Activated naive CD4-positive, alpha-beta T cell treated with anti-CD3 and anti-CD28 coated beads for 36 hours (primary cell): ENCODE data around the gene C13orf46. TPM values are rescaled to one million over a fixed set of nuclear protein-coding genes. Genes with fewer than 3 reads are reported as not detected.

ENCODE experiments used
- CTCF ChIA-PET: fragments of 350-600 bp; sonication (Branson Sonifier 250); formaldehyde crosslinking; loops from one replicate; lab custom pipeline; 2021; ENCODE audit warnings: antibody characterized with exemption; lab: Charles Lee
- DNase-seq: peaks from one replicate; pipeline ENCODE4 v3.0.0-alpha.2; 2020
- H3K27ac Mint-ChIP-seq: one replicate; pipeline ENCODE4 v1.8.0; 2021; ENCODE audit warnings: mild to moderate bottlenecking, mixed read lengths
- H3K27me3 Mint-ChIP-seq: one replicate; pipeline ENCODE4 v1.8.0; 2021; ENCODE audit warnings: low read depth, mixed read lengths
- H3K36me3 Mint-ChIP-seq: one replicate; pipeline ENCODE4 v1.8.0; 2021; ENCODE audit warnings: low read depth, mixed read lengths
- H3K4me1 Mint-ChIP-seq: one replicate; pipeline ENCODE4 v1.8.0; 2021; ENCODE audit warnings: low read depth, mixed read lengths
- H3K4me3 Mint-ChIP-seq: one replicate; pipeline ENCODE4 v1.8.0; 2021; ENCODE audit warnings: mild to moderate bottlenecking, moderate library complexity, mixed read lengths
- H3K9me3 Mint-ChIP-seq: one replicate; pipeline ENCODE4 v1.8.0; 2021; ENCODE audit warnings: mixed read lengths
- intact Hi-C: fragments of 100-400 bp; cut with micrococcal nuclease; formaldehyde crosslinking; loops from one replicate; pipeline ENCODE4 v1.15.1; 2023
- total RNA-seq, 2 experiments: library from RNA; stranded (reverse); gene quantifications; one replicate each; pipeline ENCODE4 v1.2.3, GENCODE V29; 2021

C13orf46 gene
- total RNA-seq, 2 experiments from 2014 or later, result 1.7 to 1.8 TPM

DNA sequence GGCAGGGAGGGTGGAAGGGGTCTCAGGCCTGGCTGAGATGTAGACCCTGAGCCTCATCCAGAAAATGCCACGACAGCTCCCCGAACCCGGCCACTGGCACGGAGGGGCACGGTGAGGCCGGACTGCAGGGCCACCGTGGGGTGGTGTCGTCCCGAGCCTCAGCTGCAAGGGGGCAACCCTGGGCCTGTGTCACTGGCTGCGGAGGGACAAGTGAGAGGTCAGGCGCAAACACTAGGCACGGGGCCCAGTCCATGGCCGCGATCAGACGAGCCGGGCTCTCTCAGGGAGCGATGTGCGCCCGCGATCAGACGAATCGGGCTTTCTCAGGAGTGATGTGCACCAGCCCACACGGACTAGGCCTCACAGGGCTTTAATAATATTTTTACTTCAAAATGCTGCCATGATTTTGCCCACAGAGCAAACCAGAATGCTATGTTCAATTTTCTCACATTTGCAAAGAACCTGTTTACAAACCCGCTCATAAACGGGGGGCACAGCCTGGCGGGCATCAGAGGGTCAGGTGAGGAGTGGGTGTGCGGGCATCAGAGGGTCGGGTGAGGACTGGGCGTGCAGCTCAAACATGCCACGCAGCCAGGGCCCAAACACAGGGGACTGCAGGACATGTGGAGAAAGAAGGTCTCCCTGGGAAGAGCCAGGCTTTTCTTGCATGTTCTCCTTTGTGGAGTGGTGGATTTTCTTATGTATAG lies 42.6 kb upstream of the C13orf46 start:
- Mint-ChIP-seq H3K4me3 (no peak overlapping the region), H3K9me3 (no peaks in the 10 kb centered on the region), H3K4me1 (peaks cover 4% of the 10 kb centered on the region), H3K36me3 (peaks cover 19% of the 10 kb centered on the region), H3K27ac (peak overlapping the region; percentile 89), H3K27me3 (no peaks in the 10 kb centered on the region)
- DNase-seq, result no peak
- intact Hi-C loops, result loop anchor here (5.0 kb wide), 1 partner anchor 211 kb away; no protein-coding TSS in a partner anchor
- CTCF ChIA-PET, result no interaction called here

DNA sequence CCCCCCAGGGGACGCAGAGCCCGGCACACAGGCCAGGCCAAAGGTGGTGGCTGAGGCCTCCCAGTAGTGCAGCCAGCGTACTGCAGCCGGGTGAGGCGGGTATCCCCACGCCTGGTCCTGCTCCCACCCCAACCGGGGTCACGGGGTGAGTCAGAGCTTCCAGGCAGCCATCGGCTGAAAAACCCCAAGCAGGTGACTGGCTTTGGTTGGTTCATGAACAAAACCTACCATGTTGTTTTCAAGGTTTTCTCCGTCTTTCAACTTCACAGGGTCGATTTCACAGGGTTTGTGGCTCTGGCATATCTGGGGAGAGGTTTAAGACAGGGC lies 42.1 kb upstream of the C13orf46 start:
- Mint-ChIP-seq H3K9me3 (no peaks in the 10 kb centered on the region), H3K27me3 (no peaks in the 10 kb centered on the region), H3K27ac (peak overlapping the region; percentile 89), H3K4me3 (no peak overlapping the region), H3K4me1 (peaks cover 6% of the 10 kb centered on the region), H3K36me3 (peaks cover 19% of the 10 kb centered on the region)
- CTCF ChIA-PET, result no interaction called here
- intact Hi-C loops, result loop anchor here (5.0 kb wide), 1 partner anchor 211 kb away; no protein-coding TSS in a partner anchor
- DNase-seq, result peak; percentile 50

DNA sequence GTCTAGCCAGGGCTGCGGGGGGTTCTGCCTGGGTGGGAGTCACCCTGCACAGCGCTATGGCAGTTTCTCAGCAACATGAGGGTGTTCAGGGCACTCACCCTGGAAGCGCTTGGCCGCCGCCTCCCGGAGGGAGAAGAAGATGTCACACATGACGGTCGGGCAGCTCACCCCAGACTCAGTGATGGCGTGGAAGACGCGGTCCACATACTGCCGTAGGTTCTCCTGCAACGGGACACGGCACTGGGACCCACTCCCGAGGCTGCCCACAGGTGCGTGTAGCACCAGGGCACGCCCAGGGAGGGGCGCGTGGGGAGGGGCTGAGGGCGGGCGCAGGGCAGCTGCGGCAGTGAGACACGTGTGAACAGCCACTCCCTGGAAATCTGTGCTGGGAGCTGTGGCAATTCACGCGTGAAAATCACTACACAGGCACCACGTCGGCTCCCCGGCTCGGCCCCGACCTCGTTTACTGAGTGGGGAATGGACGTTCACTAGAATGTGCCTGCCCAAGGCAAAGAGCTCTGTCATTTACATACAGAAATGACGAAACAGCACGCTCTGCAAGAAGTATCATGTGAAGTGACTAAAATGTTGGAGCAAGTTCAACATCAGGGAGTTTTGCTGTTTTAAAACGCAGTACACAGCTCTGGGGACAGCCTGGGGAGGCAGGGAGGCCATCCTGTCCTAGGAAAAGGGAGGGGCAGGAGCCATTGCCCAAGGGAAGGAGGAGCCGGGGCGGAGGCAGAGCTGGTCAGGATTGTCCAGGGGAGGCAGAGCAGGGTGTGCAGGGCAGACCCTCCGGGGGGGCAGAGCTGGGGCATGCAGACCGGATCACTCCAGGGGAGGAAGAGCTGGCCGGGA lies 41.5 kb upstream of the C13orf46 start:
- Mint-ChIP-seq H3K4me3 (no peak overlapping the region), H3K4me1 (peaks cover 7% of the 10 kb centered on the region), H3K27ac (peak overlapping the region; percentile 81), H3K9me3 (no peaks in the 10 kb centered on the region), H3K27me3 (no peaks in the 10 kb centered on the region), H3K36me3 (peaks cover 19% of the 10 kb centered on the region)
- no peak for DNase-seq
- CTCF ChIA-PET, result no interaction called here
- intact Hi-C loops, result loop anchor here (5.0 kb wide), 1 partner anchor 212 kb away; no protein-coding TSS in a partner anchor

DNA sequence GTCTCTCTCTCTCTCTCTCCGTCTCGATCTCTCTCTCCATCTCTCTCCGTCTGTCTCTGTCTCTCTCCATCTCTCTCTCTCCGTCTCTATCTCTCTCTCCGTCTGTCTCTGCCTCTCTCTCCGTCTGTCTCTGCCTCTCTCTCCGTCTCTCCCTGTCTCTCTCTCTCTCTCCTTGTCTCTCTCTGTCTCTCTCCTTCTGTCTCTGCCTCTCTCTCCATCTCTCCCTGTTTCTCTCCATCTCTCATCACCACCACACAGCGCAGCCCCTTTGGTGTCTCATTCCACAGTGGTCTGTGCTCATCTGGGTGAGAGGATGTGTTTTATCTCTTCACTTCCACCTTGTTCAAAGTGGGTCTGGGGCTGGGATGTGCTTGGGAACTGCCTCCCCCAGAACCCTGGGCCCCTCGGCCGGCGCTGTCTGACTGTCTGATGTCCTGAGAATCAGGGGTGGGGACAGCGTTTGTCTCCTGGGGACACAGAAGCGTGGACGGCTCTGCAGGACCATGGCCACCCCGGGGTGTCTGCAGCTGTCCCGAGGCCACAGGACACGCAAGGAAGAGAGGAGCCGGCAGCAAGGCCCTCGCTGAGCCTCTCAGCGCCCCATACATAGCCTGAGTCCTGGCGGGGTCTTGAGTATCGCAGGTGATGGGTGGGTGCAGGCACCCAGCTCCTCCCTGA lies 40.2 kb upstream of the C13orf46 start:
- H3K36me3 Mint-ChIP-seq, result peaks cover 22% of the 10 kb centered on the region
- no peak overlapping the region for H3K4me3 Mint-ChIP-seq
- no peaks in the 10 kb centered on the region for H3K27me3 Mint-ChIP-seq
- DNase-seq, result no peak
- H3K4me1 Mint-ChIP-seq, result peaks cover 7% of the 10 kb centered on the region
- CTCF ChIA-PET, result no interaction called here
- no peaks in the 10 kb centered on the region for H3K9me3 Mint-ChIP-seq
- H3K27ac Mint-ChIP-seq, result no peak overlapping the region
- intact Hi-C loops, result no loop called here

DNA sequence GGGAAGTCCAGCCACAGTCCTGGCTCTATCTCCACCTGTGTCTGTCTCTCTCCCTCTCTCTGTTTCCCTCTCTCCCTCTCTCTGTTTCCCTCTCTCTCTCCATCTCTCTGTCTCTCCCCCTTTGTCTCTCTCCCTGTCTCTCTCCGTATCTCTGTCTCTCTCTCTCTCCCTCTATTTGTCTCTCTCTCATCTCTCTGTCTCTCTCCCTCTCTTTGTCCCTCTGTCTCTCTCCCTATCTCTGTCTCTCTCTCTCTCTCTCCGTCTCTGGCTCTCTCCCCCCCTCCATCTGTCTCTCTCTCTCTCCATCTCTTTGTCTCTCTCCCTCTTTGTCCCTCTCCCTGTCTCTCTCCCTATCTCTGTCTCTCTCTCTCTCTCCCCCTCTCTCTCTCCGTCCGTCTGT lies 39.5 kb upstream of the C13orf46 start:
- CTCF ChIA-PET, result no interaction called here
- DNase-seq, result no peak
- peaks cover 24% of the 10 kb centered on the region for H3K36me3 Mint-ChIP-seq
- no peaks in the 10 kb centered on the region for H3K27me3 Mint-ChIP-seq
- no peaks in the 10 kb centered on the region for H3K9me3 Mint-ChIP-seq
- no peak overlapping the region for H3K4me3 Mint-ChIP-seq
- peaks cover 7% of the 10 kb centered on the region for H3K4me1 Mint-ChIP-seq
- intact Hi-C loops, result no loop called here
- H3K27ac Mint-ChIP-seq, result no peak overlapping the region

DNA sequence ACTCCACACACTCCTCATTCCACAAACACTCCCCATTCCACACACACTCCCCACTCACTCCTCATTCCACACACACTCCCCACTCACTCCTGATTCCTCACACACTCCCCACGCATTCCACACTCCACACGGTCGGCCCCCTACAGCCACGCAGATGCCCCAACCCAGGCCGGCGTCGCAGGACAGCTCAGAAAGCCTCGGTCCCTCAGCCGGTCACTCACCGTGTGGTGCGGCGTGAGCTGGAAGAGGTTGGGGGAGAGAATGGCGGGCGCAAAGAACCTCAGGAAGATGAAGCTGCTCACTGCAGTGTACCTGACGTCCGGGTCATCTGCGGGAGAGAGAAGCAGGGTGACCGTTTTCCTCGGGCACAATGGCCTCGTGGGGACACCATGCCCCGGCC lies 39.0 kb upstream of the C13orf46 start:
- H3K27ac Mint-ChIP-seq, result no peak overlapping the region
- H3K4me1 Mint-ChIP-seq, result peaks cover 7% of the 10 kb centered on the region
- no peaks in the 10 kb centered on the region for H3K9me3 Mint-ChIP-seq
- intact Hi-C loops, result no loop called here
- CTCF ChIA-PET, result no interaction called here
- no peak overlapping the region for H3K4me3 Mint-ChIP-seq
- no peaks in the 10 kb centered on the region for H3K27me3 Mint-ChIP-seq
- DNase-seq, result no peak
- peaks cover 24% of the 10 kb centered on the region for H3K36me3 Mint-ChIP-seq

DNA sequence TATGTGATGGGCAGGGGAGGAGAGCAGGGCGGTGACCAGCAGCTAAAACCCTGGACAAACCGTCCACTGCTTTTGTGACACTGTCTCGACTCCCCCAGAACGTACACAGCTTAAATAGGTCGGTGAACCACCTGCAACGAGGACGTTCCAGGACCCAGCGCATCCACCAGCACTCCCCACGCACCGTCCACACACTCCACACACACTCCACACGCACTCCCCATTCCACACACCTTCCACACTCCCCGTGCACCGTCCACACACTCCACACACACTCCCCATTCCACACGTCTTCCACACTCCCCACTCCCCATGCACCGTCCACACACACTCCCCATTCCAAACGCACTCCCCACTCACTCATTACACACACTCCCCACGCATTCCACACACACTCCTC lies 38.3 kb upstream of the C13orf46 start:
- peaks cover 7% of the 10 kb centered on the region for H3K4me1 Mint-ChIP-seq
- no peaks in the 10 kb centered on the region for H3K27me3 Mint-ChIP-seq
- H3K36me3 Mint-ChIP-seq, result peaks cover 24% of the 10 kb centered on the region
- DNase-seq, result no peak
- no peak overlapping the region for H3K27ac Mint-ChIP-seq
- intact Hi-C loops, result no loop called here
- no peak overlapping the region for H3K4me3 Mint-ChIP-seq
- CTCF ChIA-PET, result no interaction called here
- H3K9me3 Mint-ChIP-seq, result no peaks in the 10 kb centered on the region

DNA sequence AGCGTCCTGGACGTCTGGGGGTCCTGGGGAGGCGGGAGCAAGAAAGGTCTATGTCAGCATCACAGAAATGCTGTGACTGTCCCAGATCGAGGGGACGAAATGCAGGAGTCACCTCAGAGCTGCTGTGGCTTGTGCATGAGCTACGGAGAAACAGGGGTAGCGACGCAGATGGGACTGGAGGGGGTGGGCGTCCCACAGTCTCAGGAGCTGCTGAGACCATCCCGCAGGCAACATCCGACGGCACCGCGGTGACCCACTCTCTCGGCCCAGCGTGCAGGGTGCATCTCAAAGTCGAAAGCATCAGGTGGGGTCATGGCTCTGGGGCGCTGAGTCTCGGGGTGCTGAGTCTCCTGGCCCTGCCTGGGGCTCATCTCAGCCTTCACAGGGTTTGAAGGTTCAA lies 37.4 kb upstream of the C13orf46 start:
- CTCF ChIA-PET, result no interaction called here
- H3K27me3 Mint-ChIP-seq, result no peaks in the 10 kb centered on the region
- H3K36me3 Mint-ChIP-seq, result peaks cover 19% of the 10 kb centered on the region
- peaks cover 7% of the 10 kb centered on the region for H3K4me1 Mint-ChIP-seq
- H3K9me3 Mint-ChIP-seq, result no peaks in the 10 kb centered on the region
- no peak for DNase-seq
- intact Hi-C loops, result no loop called here
- peak overlapping the region; percentile 53 for H3K27ac Mint-ChIP-seq
- no peak overlapping the region for H3K4me3 Mint-ChIP-seq

DNA sequence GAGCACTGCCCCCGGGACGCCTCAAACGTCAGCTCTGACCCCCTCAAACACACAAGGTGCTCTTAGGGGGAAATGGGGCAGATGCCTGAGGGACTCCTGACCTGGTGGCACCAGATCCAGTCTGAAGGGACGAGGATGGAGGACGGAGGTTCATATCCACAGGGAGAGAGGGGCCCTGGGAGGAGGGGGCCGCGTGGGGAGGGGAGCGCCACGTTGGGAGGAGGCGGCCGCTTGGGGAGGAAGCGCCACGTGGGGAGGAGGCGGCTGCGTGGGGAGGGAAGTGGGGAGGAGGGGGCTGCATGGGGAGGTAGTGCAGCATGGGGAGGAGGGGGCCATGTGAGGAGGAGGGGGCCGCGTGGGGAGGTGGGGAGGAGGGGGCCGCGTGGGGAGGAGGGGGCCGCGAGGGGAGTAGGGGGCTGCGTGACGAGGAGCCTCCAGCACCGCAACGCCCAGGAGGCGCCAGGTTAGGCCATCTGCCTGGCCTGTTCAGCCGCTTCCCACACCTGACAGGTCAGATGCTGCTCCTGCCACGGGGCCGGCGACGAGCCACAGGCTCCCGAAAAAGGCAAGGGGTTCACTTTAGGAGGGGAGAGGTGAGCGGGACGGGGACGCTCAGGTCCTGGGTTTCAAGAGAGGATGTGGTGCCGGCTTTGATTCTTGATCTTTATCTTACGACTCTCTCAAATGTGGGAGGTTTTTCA lies 36.7 kb upstream of the C13orf46 start:
- DNase-seq, result no peak
- H3K4me3 Mint-ChIP-seq, result no peak overlapping the region

DNA sequence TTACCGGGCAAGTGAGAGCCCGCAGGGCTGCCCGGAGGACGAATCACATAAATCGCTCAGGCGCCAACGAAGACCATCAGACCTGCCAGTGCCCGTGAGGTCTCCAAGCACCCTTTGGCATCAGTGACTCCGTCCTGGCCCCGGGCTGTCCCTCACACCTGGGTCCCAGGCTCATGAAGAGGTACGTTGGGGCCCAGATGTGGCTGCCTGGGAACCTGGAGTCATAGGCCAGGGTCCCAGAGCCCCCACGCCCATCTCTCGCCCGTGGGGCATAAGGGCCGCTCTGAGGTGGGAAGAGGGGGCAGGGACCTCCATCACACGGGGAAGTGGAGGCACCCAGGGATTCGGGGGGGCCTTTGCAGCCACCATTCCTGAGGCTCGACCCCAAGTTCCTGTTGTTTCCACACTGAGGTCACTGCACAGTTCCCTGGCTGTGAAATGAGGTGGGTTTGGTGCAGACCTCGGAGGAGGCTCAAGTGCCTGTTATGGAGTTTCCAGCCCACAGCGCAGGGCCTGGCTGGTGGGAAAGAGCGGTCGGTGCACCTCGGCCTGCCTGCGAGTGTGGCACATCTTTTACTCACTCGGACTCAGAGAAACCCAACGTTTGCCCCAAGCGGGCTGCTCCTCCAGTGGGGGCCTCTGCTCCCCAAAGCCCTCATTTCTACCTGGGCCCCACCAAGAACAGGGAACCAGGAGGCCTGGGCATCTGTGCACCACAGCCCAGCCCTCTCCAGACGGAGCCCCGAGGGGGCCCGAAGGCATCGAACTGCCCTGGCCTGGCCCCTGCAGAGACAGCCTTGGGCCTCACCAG lies 35.9 kb upstream of the C13orf46 start:
- peaks cover 17% of the 10 kb centered on the region for H3K36me3 Mint-ChIP-seq
- H3K4me1 Mint-ChIP-seq, result peaks cover 2% of the 10 kb centered on the region

More for the DNA sequence above, 36.7 kb upstream of the C13orf46 start:
- H3K27me3 Mint-ChIP-seq, result no peaks in the 10 kb centered on the region
- intact Hi-C loops, result no loop called here
- CTCF ChIA-PET, result no interaction called here
- H3K4me1 Mint-ChIP-seq, result peaks cover 3% of the 10 kb centered on the region
- H3K9me3 Mint-ChIP-seq, result no peaks in the 10 kb centered on the region
- peak overlapping the region; percentile 53 for H3K27ac Mint-ChIP-seq
- peaks cover 15% of the 10 kb centered on the region for H3K36me3 Mint-ChIP-seq

DNA sequence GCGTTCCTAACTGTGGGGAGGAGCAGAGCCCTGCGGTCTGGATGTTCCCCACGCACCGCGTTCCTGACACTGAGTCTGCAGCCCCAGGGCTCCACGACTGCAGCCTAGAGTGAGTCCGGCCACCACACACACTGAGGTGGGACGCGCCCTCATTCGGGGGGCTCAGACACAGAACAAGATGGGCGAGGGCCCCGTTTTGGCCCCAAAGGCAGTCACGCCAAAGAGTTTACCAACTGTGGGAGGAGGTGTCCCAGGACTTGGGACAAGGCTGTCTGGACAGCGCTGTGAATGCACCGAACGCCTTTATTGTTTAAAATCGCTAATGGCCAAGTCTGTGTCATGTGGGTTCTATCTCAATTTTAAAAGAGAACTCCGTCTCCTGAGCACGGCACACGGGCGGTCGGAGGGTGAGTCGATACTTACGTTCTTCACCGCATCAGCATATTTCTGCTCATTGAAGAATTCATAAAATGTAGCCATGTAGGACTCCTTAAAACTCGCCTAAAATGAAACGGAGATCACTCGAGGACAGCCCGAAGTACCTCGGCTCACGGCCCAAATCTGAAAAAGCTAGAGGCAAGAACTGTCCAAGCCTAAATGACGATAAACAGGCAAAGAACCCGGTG lies 35.2 kb upstream of the C13orf46 start:
- CTCF ChIA-PET, result no interaction called here
- Mint-ChIP-seq H3K9me3 (no peaks in the 10 kb centered on the region), H3K4me3 (no peak overlapping the region), H3K4me1 (peaks cover 2% of the 10 kb centered on the region), H3K27me3 (no peaks in the 10 kb centered on the region), H3K27ac (no peak overlapping the region), H3K36me3 (peaks cover 17% of the 10 kb centered on the region)
- no peak for DNase-seq
- intact Hi-C loops, result no loop called here

More for the DNA sequence above, 35.9 kb upstream of the C13orf46 start:
- Mint-ChIP-seq H3K27ac (no peak overlapping the region), H3K4me3 (no peak overlapping the region), H3K9me3 (no peaks in the 10 kb centered on the region), H3K27me3 (no peaks in the 10 kb centered on the region)
- CTCF ChIA-PET, result no interaction called here
- no peak for DNase-seq
- intact Hi-C loops, result no loop called here
